Measurements from ENCODE around the gene SLN. TPM values are rescaled to one million over a fixed set of nuclear protein-coding genes. Genes with fewer than 3 reads are reported as not detected.

The SLN gene
- total RNA-seq, 1 donor from 2014 or later: not detected

- no peaks in the 10 kb centered on the region for H3K36me3 Mint-ChIP-seq (ENCODE audit: insufficient read depth)
- no peak overlapping the region for H3K4me3 Mint-ChIP-seq (ENCODE audit: low read depth)
- H3K27ac Mint-ChIP-seq: no peak overlapping the region
- TF ChIP-seq, protein P1, sequence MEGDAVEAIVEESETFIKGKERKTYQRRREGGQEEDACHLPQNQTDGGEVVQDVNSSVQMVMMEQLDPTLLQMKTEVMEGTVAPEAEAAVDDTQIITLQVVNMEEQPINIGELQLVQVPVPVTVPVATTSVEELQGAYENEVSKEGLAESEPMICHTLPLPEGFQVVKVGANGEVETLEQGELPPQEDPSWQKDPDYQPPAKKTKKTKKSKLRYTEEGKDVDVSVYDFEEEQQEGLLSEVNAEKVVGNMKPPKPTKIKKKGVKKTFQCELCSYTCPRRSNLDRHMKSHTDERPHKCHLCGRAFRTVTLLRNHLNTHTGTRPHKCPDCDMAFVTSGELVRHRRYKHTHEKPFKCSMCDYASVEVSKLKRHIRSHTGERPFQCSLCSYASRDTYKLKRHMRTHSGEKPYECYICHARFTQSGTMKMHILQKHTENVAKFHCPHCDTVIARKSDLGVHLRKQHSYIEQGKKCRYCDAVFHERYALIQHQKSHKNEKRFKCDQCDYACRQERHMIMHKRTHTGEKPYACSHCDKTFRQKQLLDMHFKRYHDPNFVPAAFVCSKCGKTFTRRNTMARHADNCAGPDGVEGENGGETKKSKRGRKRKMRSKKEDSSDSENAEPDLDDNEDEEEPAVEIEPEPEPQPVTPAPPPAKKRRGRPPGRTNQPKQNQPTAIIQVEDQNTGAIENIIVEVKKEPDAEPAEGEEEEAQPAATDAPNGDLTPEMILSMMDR (IDR thresholded peaks at IDR 0.05; ENCODE audit: unreplicated experiment): no peak
- no peaks in the 10 kb centered on the region for H3K4me1 Mint-ChIP-seq (ENCODE audit: low read depth)
- no peaks in the 10 kb centered on the region for H3K9me3 Mint-ChIP-seq (ENCODE audit: low read depth)
- peaks cover 7% of the 10 kb centered on the region for H3K27me3 Mint-ChIP-seq
- DNase-seq (ENCODE audit: low spot score, unreplicated experiment): no peak
Observed at GRCh38 chr11:107696140-107696539, 15.7 kb downstream of the SLN start.

GRCh38 chr11:107695446-107695845, 16.4 kb downstream of the SLN start:
- Mint-ChIP-seq H3K36me3 (ENCODE audit: insufficient read depth) (no peaks in the 10 kb centered on the region), H3K9me3 (ENCODE audit: low read depth) (no peaks in the 10 kb centered on the region), H3K27ac (no peak overlapping the region), H3K4me3 (ENCODE audit: low read depth) (no peak overlapping the region), H3K4me1 (ENCODE audit: low read depth) (no peaks in the 10 kb centered on the region), H3K27me3 (peaks cover 7% of the 10 kb centered on the region)
- DNase-seq (ENCODE audit: low spot score, unreplicated experiment): no peak
- TF ChIP-seq, protein P1 (IDR thresholded peaks at IDR 0.05; ENCODE audit: unreplicated experiment): no peak

DNA sequence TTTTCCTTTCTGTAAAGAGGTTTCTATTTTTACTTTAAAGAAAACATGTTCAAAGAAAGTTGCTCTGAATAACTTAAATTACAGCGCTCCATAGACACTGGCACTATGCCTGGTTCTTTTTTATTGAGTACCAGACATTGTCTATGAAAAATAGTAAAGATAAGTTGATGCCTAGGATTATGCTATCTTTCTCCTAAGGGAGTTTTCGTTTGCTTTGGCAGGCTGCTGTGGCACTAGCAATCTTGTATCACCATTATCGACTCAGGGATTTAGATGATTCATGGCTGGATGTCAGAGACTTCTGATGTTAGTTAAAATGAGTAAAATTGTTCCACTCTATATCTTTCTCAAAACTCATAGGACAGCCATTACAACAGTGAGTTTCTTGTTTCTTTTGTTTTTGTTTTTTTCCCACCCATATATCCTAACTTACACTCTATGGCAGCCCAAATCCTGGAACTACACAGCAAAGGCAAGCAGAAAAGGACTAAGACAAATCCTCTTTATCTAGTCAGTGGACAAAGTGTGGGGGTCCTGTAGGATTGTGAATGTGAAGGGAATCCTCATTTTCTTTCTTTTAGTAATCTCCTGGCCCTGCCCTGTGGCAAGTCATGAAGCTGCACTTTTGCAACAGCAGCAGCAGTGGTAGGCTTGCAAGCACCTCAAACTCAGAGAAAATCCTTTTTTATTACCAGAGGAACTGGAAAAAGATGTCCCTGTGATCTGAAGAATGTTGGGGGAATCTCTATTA, 20.7 kb downstream of the SLN start:
- no peak overlapping the region for H3K27ac Mint-ChIP-seq
- H3K36me3 Mint-ChIP-seq (ENCODE audit: insufficient read depth): no peaks in the 10 kb centered on the region
- DNase-seq (ENCODE audit: low spot score, unreplicated experiment): no peak
- peaks cover 2% of the 10 kb centered on the region for H3K4me1 Mint-ChIP-seq (ENCODE audit: low read depth)
- no peaks in the 10 kb centered on the region for H3K9me3 Mint-ChIP-seq (ENCODE audit: low read depth)
- TF ChIP-seq, protein P1 (IDR thresholded peaks at IDR 0.05; ENCODE audit: unreplicated experiment): no peak
- no peak overlapping the region for H3K4me3 Mint-ChIP-seq (ENCODE audit: low read depth)
- peaks cover 3% of the 10 kb centered on the region for H3K27me3 Mint-ChIP-seq

DNA sequence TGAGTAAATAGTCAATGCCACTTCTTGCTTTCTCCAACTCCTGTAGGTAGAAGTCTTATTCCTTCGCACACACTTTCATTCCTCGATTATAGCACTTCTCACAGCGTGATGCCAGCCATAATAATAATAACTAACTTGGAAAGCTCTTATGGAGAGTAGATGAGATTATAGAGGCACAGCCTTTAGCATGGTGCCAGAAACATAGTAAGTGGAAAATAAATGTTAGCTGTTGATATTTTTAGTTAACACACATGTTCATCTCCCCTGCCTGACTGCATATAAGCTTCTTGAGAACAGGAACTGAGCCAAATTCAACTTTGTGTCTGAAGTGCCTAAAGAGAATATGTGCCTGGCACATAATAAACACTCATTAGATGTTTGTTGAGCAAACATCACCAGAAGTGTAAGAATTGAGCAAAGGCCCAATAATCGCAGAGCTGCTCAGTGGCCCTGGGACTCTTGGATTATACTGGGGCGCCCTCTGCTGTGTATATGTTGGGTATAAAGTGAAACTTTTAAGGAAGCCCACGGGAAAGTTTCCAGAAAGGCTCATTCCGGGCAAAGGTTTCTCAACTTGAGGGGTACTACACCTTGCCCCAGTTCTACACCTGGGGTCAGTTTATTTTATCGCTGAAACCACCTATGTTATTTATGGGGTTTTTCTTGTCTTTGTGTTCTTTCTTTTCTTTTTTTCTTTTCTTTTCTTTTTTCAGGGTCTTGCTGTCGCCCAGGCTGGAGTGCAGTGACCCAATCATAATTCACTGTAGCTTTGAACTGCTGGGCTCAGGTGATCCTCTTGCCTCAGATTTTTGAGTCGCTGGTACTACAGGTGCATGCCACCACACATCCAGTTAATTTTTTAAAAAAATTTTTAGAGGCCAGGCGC, 22.3 kb downstream of the SLN start:
- no peak overlapping the region for H3K4me3 Mint-ChIP-seq (ENCODE audit: low read depth)
- TF ChIP-seq, protein P1 (IDR thresholded peaks at IDR 0.05; ENCODE audit: unreplicated experiment): peak; percentile 79
- peak; percentile 48 for DNase-seq (ENCODE audit: low spot score, unreplicated experiment)
- peaks cover 2% of the 10 kb centered on the region for H3K4me1 Mint-ChIP-seq (ENCODE audit: low read depth)
- H3K9me3 Mint-ChIP-seq (ENCODE audit: low read depth): no peaks in the 10 kb centered on the region
- no peaks in the 10 kb centered on the region for H3K36me3 Mint-ChIP-seq (ENCODE audit: insufficient read depth)
- H3K27ac Mint-ChIP-seq: no peak overlapping the region
- peaks cover 6% of the 10 kb centered on the region for H3K27me3 Mint-ChIP-seq

DNA sequence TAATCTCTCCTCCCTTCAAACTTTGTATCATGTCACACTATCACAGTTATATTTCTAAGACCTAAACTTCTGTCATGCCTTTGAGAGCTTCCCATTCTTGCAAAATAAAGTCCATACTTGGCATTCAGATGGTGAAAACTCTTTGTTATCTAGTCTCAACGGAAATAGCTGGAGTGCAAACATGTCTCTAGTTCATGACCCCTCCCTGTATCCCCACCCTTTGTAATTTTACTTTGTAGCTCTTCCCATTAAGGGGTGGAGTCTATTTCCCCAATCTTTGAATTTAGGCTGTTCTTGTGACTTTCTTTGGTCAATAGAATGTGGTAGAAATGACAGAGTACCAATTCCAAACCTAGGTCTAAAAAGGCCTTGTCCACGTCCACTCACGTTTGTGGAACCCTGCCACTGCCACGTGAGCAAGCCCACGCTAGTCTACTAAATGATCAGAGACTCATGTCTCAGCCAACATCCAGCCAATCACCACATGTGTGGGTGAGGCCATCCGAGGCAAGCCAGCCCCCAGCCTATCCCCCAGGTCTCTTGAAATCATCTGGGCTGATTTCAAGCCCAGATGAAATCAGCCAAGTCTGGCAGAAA, 23.4 kb downstream of the SLN start:
- TF ChIP-seq, protein P1 (IDR thresholded peaks at IDR 0.05; ENCODE audit: unreplicated experiment): no peak
- DNase-seq (ENCODE audit: low spot score, unreplicated experiment): no peak
- H3K4me3 Mint-ChIP-seq (ENCODE audit: low read depth): no peak overlapping the region
- no peaks in the 10 kb centered on the region for H3K9me3 Mint-ChIP-seq (ENCODE audit: low read depth)
- peaks cover 2% of the 10 kb centered on the region for H3K4me1 Mint-ChIP-seq (ENCODE audit: low read depth)
- H3K36me3 Mint-ChIP-seq (ENCODE audit: insufficient read depth): no peaks in the 10 kb centered on the region
- no peak overlapping the region for H3K27ac Mint-ChIP-seq
- peaks cover 9% of the 10 kb centered on the region for H3K27me3 Mint-ChIP-seq

Measured in progenitor cell of endocrine pancreas (in vitro differentiated cells).